Mucosa of gallbladder (tissue), 1 donor: ENCODE measurements around the gene SAFB2. TPM values are rescaled to one million over a fixed set of nuclear protein-coding genes. Genes with fewer than 3 reads are reported as not detected.

Experiments used
- DNase-seq: peaks from one replicate; pipeline ENCODE4 v3.0.0-alpha.2; 2020; ENCODE audit warnings: low spot score
- total RNA-seq: library from RNA; stranded (reverse); gene quantifications from one replicate; pipeline ENCODE4 v1.2.1, GENCODE V29; 2021
- donor health status: DM: no; HTN: no; CAD: no.

The SAFB2 gene
- total RNA-seq, 1 donor from 2014 or later, result 127 TPM

DNA sequence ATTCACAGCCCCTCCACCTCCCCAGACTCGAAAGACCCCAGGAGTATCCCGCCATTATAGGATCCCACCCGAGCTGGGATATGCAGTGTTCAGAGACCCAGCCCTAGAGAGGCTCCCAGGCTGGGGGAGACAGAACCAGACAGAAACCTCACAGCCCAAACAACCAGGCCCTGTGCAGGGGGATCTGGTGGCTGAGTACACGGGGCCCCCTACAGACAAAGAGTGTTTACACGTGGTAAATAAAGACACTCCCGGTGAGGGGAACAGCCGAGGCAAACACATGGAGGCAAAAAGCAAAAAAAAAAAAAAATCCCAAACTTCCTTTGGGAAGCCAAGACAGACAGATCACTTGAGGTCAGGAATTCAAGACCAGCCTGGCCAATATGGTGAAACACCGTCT lies 79.9 kb downstream of the SAFB2 start:
- DNase-seq, result no peak

- DNase-seq, result no peak
Measured at GRCh38 chr19:5541456-5541855, 81.1 kb downstream of the SAFB2 start.

DNA sequence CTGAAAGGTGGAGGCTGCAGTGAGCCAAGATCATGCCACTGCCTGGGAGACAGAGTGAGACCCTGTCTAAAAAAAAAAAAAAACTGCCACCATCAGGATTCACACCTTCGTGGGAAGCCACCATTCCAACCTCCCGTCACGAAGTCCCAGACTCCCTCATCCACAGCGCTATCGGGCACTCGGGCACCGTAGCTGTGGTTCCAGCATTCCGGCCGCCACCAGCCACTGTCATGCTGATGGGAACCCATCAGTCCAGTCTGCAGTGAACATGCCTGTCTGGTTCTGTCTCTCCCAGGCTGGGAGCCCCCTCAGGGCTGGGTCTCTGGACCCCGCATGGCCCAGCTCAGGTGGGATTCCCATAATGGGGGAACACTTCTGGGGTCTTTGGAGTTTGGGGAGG lies 82.4 kb downstream of the SAFB2 start:
- no peak for DNase-seq

GRCh38 chr19:5537870-5538269 lies 84.7 kb downstream of the SAFB2 start:
- DNase-seq, result no peak

Other genes with a start within 250 kb of the SAFB2 start
- gene ZNRF4, start 167.4 kb downstream of the SAFB2 start, total RNA-seq, result not detected
- 0.20 TPM for gene TINCR, start 54.8 kb downstream of the SAFB2 start, total RNA-seq
- 92.9 TPM for gene SAFB, start 307 bp upstream of the SAFB2 start, total RNA-seq
- 62.6 TPM for gene MICOS13, start 57.7 kb upstream of the SAFB2 start, total RNA-seq
- gene HSD11B1L, start 58.3 kb upstream of the SAFB2 start, total RNA-seq, result 15.7 TPM
- gene RPL36, start 67.5 kb upstream of the SAFB2 start, total RNA-seq, result 609 TPM
- 80.2 TPM for gene LONP1, start 97.4 kb upstream of the SAFB2 start, total RNA-seq
- gene CATSPERD, start 97.9 kb upstream of the SAFB2 start, total RNA-seq, result not detected
- 4.1 TPM for gene PRR22, start 162.0 kb upstream of the SAFB2 start, total RNA-seq
- gene DUS3L, start 168.4 kb upstream of the SAFB2 start, total RNA-seq, result 37.2 TPM
- 6.2 TPM for gene NRTN, start 182.3 kb upstream of the SAFB2 start, total RNA-seq
- gene FUT6, start 216.9 kb upstream of the SAFB2 start, total RNA-seq, result 81.2 TPM
- gene FUT3, start 228.7 kb upstream of the SAFB2 start, total RNA-seq, result 127 TPM
- gene FUT5, start 247.8 kb upstream of the SAFB2 start, total RNA-seq, result not detected